Measurements from ENCODE around the gene DNAH7. TPM values are rescaled to one million over a fixed set of nuclear protein-coding genes. Genes with fewer than 3 reads are reported as not detected.

Gene DNAH7
- total RNA-seq, 1 experiment from 2014 or later: 0.64 TPM

GRCh38 chr2:195864316-195864715, 204.3 kb downstream of the DNAH7 start:
- no peak for DNase-seq (ENCODE audit: low read depth)

- no peak for DNase-seq (ENCODE audit: low read depth)
Observed at GRCh38 chr2:195863564-195863963, 205.1 kb downstream of the DNAH7 start.

- no peak for DNase-seq (ENCODE audit: low read depth)
Observed at GRCh38 chr2:195863121-195863520, 205.5 kb downstream of the DNAH7 start.

GRCh38 chr2:195861821-195862220, 206.8 kb downstream of the DNAH7 start:
- DNase-seq (ENCODE audit: low read depth): peak; percentile 6

- no peak for DNase-seq (ENCODE audit: low read depth)
Observed at GRCh38 chr2:195859513-195859912, 209.1 kb downstream of the DNAH7 start.

- no peak for DNase-seq (ENCODE audit: low read depth)
Observed at GRCh38 chr2:195857132-195857531, 211.5 kb downstream of the DNAH7 start.

GRCh38 chr2:195850764-195851163, 217.9 kb downstream of the DNAH7 start:
- DNase-seq (ENCODE audit: low read depth): no peak

GRCh38 chr2:195848119-195848899, 220.3 kb downstream of the DNAH7 start:
- DNase-seq (ENCODE audit: low read depth): peak; percentile 14

- DNase-seq (ENCODE audit: low read depth): no peak
Observed at GRCh38 chr2:195842932-195843331, 225.7 kb downstream of the DNAH7 start.

GRCh38 chr2:195838002-195838401, 230.6 kb downstream of the DNAH7 start:
- peak; percentile 31 for DNase-seq (ENCODE audit: low read depth)

GRCh38 chr2:195836002-195836401, 232.6 kb downstream of the DNAH7 start:
- no peak for DNase-seq (ENCODE audit: low read depth)

- no peak for DNase-seq (ENCODE audit: low read depth)
Observed at GRCh38 chr2:195834836-195835235, 233.8 kb downstream of the DNAH7 start.

GRCh38 chr2:195830968-195831950, 237.4 kb downstream of the DNAH7 start:
- DNase-seq (ENCODE audit: low read depth): no peak

- DNase-seq (ENCODE audit: low read depth): peak; percentile 46
Observed at GRCh38 chr2:195824478-195824877, 244.2 kb downstream of the DNAH7 start.

- DNase-seq (ENCODE audit: low read depth): no peak
Observed at GRCh38 chr2:195823206-195823605, 245.4 kb downstream of the DNAH7 start.

- DNase-seq (ENCODE audit: low read depth): no peak
Observed at GRCh38 chr2:195821566-195821932, 247.1 kb downstream of the DNAH7 start.

GRCh38 chr2:195820867-195821565, 247.6 kb downstream of the DNAH7 start:
- no peak for DNase-seq (ENCODE audit: low read depth)

GRCh38 chr2:195820373-195820772, 248.3 kb downstream of the DNAH7 start:
- DNase-seq (ENCODE audit: low read depth): peak; percentile 33

GRCh38 chr2:195819276-195819675, 249.4 kb downstream of the DNAH7 start:
- no peak for DNase-seq (ENCODE audit: low read depth)

- DNase-seq (ENCODE audit: low read depth): peak; percentile 45
Observed at GRCh38 chr2:195818526-195818925, 250.1 kb downstream of the DNAH7 start.

- DNase-seq (ENCODE audit: low read depth): no peak
Observed at GRCh38 chr2:195818106-195818505, 250.5 kb downstream of the DNAH7 start.

- DNase-seq (ENCODE audit: low read depth): no peak
Observed at GRCh38 chr2:195815083-195815482, 253.6 kb downstream of the DNAH7 start.
